MM.1S (cell line): ENCODE data around the gene SWSAP1.

ENCODE experiments used
- EZH2 ChIP-seq: fragments of 300-600 bp; sonication (generic); optimal IDR thresholded peaks from 2 replicates; pipeline ENCODE3; 2017; ENCODE audit warnings: low read depth, mild to moderate bottlenecking, antibody characterized with exemption, low read length, mixed read lengths
- TF ChIP-seq, protein P1 (sequence below): fragments of 300-600 bp; sonication (generic); IDR thresholded peaks from 2 replicates; pipeline ENCODE4 v1.5.1; 2016; ENCODE audit warnings: antibody characterized with exemption, low read length, mixed read lengths

GRCh38 chr19:11338569-11339253, 35.8 kb upstream of the SWSAP1 start:
- TF ChIP-seq, protein P1, sequence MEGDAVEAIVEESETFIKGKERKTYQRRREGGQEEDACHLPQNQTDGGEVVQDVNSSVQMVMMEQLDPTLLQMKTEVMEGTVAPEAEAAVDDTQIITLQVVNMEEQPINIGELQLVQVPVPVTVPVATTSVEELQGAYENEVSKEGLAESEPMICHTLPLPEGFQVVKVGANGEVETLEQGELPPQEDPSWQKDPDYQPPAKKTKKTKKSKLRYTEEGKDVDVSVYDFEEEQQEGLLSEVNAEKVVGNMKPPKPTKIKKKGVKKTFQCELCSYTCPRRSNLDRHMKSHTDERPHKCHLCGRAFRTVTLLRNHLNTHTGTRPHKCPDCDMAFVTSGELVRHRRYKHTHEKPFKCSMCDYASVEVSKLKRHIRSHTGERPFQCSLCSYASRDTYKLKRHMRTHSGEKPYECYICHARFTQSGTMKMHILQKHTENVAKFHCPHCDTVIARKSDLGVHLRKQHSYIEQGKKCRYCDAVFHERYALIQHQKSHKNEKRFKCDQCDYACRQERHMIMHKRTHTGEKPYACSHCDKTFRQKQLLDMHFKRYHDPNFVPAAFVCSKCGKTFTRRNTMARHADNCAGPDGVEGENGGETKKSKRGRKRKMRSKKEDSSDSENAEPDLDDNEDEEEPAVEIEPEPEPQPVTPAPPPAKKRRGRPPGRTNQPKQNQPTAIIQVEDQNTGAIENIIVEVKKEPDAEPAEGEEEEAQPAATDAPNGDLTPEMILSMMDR: no peak
- TF ChIP-seq EZH2: no peak
